AG04450 (cell line): ENCODE data around the gene NPIPA7. TPM values are rescaled to one million over a fixed set of nuclear protein-coding genes. Genes with fewer than 3 reads are reported as not detected.
"Not testable (repeated sequence)": the region's sequence is repeated elsewhere in the genome, so short reads cannot be mapped to it uniquely, and the experiment has no call there.

Experiments
- CTCF ChIA-PET: fragments of 300-600, 350-600 bp; formaldehyde crosslinking; extraction: SDS; loops from one replicate; lab custom pipeline; 2022; ENCODE audit warnings: antibody characterized with exemption, inconsistent platforms; lab: Charles Lee
- POLR2A ChIA-PET: fragments of 350-600 bp; formaldehyde crosslinking; extraction: SDS; loops from one replicate; lab custom pipeline; 2021; ENCODE audit warnings: antibody characterized with exemption, inconsistent platforms; lab: Yijun Ruan, JAX
- DNase-seq: peaks from one replicate; pipeline ENCODE4 v3.0.0-alpha.2; 2011; ENCODE audit warnings: low read depth, low spot score
- H3K27ac ChIP-seq: one replicate; pipeline ENCODE4 v1.5.1; 2012; ENCODE audit warnings: low read depth, low read length, control low read depth
- H3K27me3 ChIP-seq: one replicate; pipeline ENCODE4 v1.6.0; 2012; ENCODE audit warnings: low read length; ENCODE audit not compliant: control insufficient read depth, insufficient read depth
- H3K4me3 ChIP-seq: 2 replicates; pipeline ENCODE4 v1.5.1; 2011; ENCODE audit warnings: mild to moderate bottlenecking, low read depth, low read length, control low read depth
- H3K9me3 ChIP-seq: 2 replicates; pipeline ENCODE4 v1.5.1; 2012; ENCODE audit warnings: low read length; ENCODE audit not compliant: control insufficient read depth, insufficient read depth
- polyA minus RNA-seq: library from RNA; depleted of rRNA, polyadenylated mRNA; stranded (reverse); fragments of >200 nt; gene quantifications from 2 replicates; pipeline ENCODE4 v1.2.3, GENCODE V29; 2011; rRNA and poly(A)+ RNA removed
- polyA plus RNA-seq: library from polyadenylated mRNA; depleted of rRNA; stranded (reverse); fragments of >200 nt; gene quantifications from 2 replicates; pipeline ENCODE4 v1.2.3, GENCODE V29; 2011; rRNA removed

NPIPA7 gene
- polyA plus RNA-seq, result 11.8 and 15.8 TPM in 2 replicates
- polyA minus RNA-seq, result 0.78 and 3.0 TPM in 2 replicates

DNA sequence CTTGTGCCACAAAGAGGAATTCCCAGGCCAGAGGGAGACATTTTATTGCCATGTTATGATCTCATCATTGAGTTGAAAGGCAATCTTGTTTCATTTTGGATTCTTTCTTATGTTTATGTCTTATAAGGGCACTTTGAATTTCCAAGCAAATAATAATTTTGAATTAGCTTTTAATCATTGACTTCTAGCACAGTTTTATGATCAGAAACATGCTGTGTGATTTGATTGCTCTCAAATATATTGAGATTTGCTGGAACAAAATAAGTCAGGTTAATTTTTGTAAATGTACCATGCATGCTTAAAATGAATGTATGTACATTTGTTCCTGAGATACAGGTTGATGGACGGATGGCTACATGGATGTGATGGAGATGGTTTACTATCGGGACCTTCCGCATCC is at the start of gene NPIPA7:
TSS of gene NPIPA7 (plus strand) at position 301 of the 400 bp plus-strand sequence. CDS start 105 bp downstream, outside the sequence.
- H3K9me3 ChIP-seq, H3K27ac ChIP-seq, CTCF ChIA-PET, DNase-seq, POLR2A ChIA-PET, H3K27me3 ChIP-seq, H3K4me3 ChIP-seq: not testable (repeated sequence)

DNA sequence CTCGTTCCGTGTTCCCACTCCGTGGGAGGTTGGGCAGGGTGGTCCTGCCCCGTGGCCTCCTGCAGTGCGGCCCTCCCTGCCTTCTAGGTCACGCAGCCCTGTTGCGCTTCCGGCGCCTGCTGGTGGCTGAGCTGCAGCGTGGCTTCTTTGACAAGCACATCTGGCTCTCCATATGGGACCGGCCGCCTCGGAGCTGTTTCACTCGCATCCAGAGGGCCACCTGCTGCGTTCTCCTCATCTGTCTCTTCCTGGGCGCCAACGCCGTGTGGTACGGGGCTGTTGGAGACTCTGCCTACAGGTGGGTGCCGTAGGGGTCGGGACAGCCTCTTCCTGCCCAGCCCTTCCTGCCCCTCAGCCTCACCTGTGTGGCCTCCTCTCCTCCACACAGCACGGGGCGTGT is 47.5 kb upstream of the NPIPA7 start:
- H3K4me3 ChIP-seq, H3K9me3 ChIP-seq, H3K27ac ChIP-seq, CTCF ChIA-PET, DNase-seq, POLR2A ChIA-PET, H3K27me3 ChIP-seq: not testable (repeated sequence)

- H3K27me3 ChIP-seq, H3K9me3 ChIP-seq, H3K27ac ChIP-seq, DNase-seq, CTCF ChIA-PET, H3K4me3 ChIP-seq, POLR2A ChIA-PET: not testable (repeated sequence)
Measured at GRCh38 chr16:16357556-16357955, 21.4 kb upstream of the NPIPA7 start.

DNA sequence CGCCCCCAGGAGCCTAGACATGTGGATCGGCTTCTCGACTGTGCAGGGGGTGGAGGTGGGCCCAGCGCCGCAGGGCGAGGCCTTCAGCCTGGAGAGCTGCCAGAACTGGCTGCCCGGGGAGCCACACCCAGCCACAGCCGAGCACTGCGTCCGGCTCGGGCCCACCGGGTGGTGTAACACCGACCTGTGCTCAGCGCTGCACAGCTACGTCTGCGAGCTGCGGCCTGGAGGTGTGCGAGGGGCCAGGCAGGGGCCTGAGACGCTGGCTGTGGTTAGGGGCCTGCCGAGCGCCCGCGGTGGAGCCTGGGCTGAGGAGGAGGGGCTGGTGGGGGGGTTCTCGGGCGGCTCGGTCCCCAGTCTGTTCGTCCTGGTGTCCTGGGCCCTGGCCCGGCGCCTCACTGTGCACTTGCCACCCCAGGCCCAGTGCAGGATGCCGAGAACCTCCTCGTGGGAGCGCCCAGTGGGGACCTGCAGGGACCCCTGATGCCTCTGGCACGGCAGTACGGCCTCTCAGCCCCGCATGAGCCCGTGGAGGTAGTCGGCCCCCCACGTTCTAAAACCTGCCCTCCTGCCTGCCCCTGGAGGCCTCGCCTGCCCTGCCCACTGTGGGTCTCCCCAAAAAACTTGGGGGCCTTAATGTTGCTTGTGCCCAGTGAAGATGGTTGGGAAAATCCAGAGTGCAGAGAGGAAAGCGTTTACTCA is 20.2 kb upstream of the NPIPA7 start:
- H3K4me3 ChIP-seq, H3K27me3 ChIP-seq, POLR2A ChIA-PET, CTCF ChIA-PET, DNase-seq, H3K9me3 ChIP-seq, H3K27ac ChIP-seq: not testable (repeated sequence)

DNA sequence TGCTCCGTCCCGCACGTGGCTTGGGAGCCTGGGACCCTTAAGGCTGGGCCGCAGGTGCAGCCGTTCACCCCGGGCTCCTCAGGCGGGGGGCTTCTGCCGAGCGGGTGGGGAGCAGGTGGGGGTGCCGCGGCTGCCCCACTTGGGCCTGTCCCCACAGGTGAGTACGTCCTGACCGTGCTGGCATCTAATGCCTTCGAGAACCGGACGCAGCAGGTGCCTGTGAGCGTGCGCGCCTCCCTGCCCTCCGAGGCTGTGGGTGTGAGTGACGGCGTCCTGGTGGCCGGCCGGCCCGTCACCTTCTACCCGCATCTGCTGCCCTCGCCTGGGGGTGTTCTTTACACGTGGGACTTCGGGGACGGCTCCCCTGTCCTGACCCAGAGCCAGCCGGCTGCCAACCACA is 15.3 kb upstream of the NPIPA7 start:
- CTCF ChIA-PET, H3K27me3 ChIP-seq, H3K9me3 ChIP-seq, H3K27ac ChIP-seq, DNase-seq, H3K4me3 ChIP-seq, POLR2A ChIA-PET: not testable (repeated sequence)

DNA sequence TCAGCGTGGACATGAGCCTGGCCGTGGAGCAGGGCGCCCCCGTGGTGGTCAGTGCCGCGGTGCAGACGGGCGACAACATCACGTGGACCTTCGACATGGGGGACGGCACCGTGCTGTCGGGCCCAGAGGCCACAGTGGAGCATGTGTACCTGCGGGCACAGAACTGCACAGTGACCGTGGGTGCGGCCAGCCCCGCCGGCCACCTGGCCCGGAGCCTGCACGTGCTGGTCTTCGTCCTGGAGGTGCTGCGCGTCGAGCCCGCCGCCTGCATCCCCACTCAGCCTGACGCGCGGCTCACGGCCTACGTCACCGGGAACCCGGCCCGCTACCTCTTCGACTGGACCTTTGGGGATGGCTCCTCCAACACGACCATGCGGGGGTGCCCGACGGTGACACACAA is 14.8 kb upstream of the NPIPA7 start:
- CTCF ChIA-PET, H3K27ac ChIP-seq, POLR2A ChIA-PET, H3K4me3 ChIP-seq, H3K27me3 ChIP-seq, DNase-seq, H3K9me3 ChIP-seq: not testable (repeated sequence)

DNA sequence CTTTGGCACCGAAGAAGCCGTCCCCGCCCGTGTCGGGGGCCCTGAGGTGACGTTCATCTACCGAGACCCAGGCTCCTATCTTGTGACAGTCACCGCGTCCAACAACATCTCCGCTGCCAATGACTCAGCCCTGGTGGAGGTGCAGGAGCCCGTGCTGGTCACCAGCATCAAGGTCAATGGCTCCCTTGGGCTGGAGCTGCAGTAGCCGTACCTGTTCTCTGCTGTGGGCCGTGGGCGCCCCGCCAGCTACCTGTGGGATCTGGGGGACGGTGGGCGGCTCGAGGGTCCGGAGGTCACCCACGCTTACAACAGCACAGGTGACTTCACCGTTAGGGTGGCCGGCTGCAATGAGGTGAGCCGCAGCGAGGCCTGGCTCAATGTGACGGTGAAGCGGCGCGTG is 14.2 kb upstream of the NPIPA7 start:
- CTCF ChIA-PET, H3K27ac ChIP-seq, DNase-seq, H3K9me3 ChIP-seq, H3K4me3 ChIP-seq, POLR2A ChIA-PET, H3K27me3 ChIP-seq: not testable (repeated sequence)

- DNase-seq, POLR2A ChIA-PET, H3K27ac ChIP-seq, H3K27me3 ChIP-seq, CTCF ChIA-PET, H3K9me3 ChIP-seq, H3K4me3 ChIP-seq: not testable (repeated sequence)
Measured at GRCh38 chr16:16365319-16365718, 13.6 kb upstream of the NPIPA7 start.

DNA sequence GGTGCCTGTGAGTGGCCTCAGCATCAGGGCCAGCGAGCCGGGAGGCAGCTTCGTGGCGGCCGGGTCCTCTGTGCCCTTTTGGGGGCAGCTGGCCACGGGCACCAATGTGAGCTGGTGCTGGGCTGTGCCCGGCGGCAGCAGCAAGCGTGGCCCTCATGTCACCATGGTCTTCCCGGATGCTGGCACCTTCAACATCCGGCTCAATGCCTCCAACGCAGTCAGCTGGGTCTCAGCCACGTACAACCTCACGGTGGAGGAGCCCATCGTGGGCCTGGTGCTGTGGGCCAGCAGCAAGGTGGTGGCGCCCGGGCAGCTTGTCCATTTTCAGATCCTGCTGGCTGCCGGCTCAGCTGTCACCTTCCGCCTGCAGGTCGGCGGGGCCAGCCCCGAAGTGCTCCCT is 13.1 kb upstream of the NPIPA7 start:
- H3K27ac ChIP-seq, DNase-seq, CTCF ChIA-PET, H3K4me3 ChIP-seq, H3K27me3 ChIP-seq, POLR2A ChIA-PET, H3K9me3 ChIP-seq: not testable (repeated sequence)

- POLR2A ChIA-PET, H3K9me3 ChIP-seq, DNase-seq, H3K27me3 ChIP-seq, CTCF ChIA-PET, H3K27ac ChIP-seq, H3K4me3 ChIP-seq: not testable (repeated sequence)
Measured at GRCh38 chr16:16366552-16367284, 12.2 kb upstream of the NPIPA7 start.

GRCh38 chr16:16367285-16367628 is 11.7 kb upstream of the NPIPA7 start:
- DNase-seq, H3K9me3 ChIP-seq, POLR2A ChIA-PET, H3K4me3 ChIP-seq, H3K27ac ChIP-seq, CTCF ChIA-PET, H3K27me3 ChIP-seq: not testable (repeated sequence)
